K562 (cell line): ENCODE results near the gene SSH3. TPM values are rescaled to one million over a fixed set of nuclear protein-coding genes. Genes with fewer than 3 reads are reported as not detected.

Source experiments
- CTCFL ChIP-seq: IDR thresholded peaks from 2 replicates; pipeline ENCODE4 v1.6.1; 2011; ENCODE audit warnings: borderline replicate concordance, low read depth, mild to moderate bottlenecking, moderate library complexity, low read length; ENCODE audit not compliant: insufficient read depth, poor library complexity, severe bottlenecking
- FOXP4 ChIP-seq: sonication (generic); formaldehyde crosslinking; IDR thresholded peaks from 2 replicates; pipeline ENCODE4 v1.8.0; 2022; ENCODE audit warnings: mild to moderate bottlenecking, missing genetic modification reagents, borderline replicate concordance
- MYC ChIP-seq, 2 experiments: fragments of 250-450 bp in 1 of 2; sonication (Bioruptor Pico) in 1 of 2; IDR thresholded peaks; 2 replicates each; pipeline versions ENCODE4 v1.5.1 to v1.6.1; 2012 to 2021; ENCODE audit warnings: low read depth in 2 of 2, borderline replicate concordance in 1 of 2, improper control_type of control experiment in 1 of 2, low read length in 1 of 2, mild to moderate bottlenecking in 1 of 2, moderate library complexity in 1 of 2
- NKRF ChIP-seq: fragments of 450-650 bp; IDR thresholded peaks from 2 replicates; pipeline ENCODE4 v1.6.1; 2016; ENCODE audit warnings: borderline replicate concordance
- SAFB ChIP-seq: fragments of 200-400 bp; formaldehyde crosslinking; IDR thresholded peaks from 2 replicates; pipeline ENCODE4 v1.6.1; 2017; ENCODE audit warnings: low read depth, low read length, borderline replicate concordance
- SIN3B ChIP-seq: fragments of 450-650 bp; IDR thresholded peaks from 2 replicates; pipeline ENCODE4 v1.6.1; 2017; ENCODE audit warnings: low read depth, mild to moderate bottlenecking, moderate library complexity
- UBTF ChIP-seq, 2 experiments: IDR thresholded peaks; 2 replicates each; pipeline ENCODE4 v1.6.1; 2012; ENCODE audit warnings: improper control_type of control experiment in 2 of 2, low read depth in 2 of 2, low read length in 2 of 2, borderline replicate concordance in 1 of 2
- ZBTB2 ChIP-seq: fragments of 450-650 bp; IDR thresholded peaks from 2 replicates; pipeline ENCODE4 v1.6.1; 2016; ENCODE audit warnings: antibody characterized with exemption
- ZNF395 ChIP-seq: fragments of 200-800 bp; sonication (Bioruptor generic); IDR thresholded peaks from 2 replicates; pipeline ENCODE4 v1.6.1; 2017; ENCODE audit warnings: missing genetic modification characterization, missing compliant biosample characterization
- ZNF449 ChIP-seq: fragments of 250-450 bp; sonication (Bioruptor Pico); IDR thresholded peaks from 2 replicates; pipeline ENCODE4 v1.8.0; 2022; ENCODE audit warnings: moderate library complexity, mild to moderate bottlenecking, inconsistent platforms
- ZNF696 ChIP-seq: fragments of 250-450 bp; sonication (Bioruptor Pico); conservative IDR thresholded peaks from 2 replicates; pipeline ENCODE4 v1.4.0; 2020; ENCODE audit warnings: mild to moderate bottlenecking, moderate library complexity
- polyA plus RNA-seq, 8 experiments: library from polyadenylated mRNA; depleted of rRNA in 4 of 8; stranded (reverse) in 5 of 8; unstranded in 3 of 8; fragments of >200 nt; fragmentation: Nextera tagmentation in 2 of 8; fragmentation: Illumina TruSeq in 1 of 8; extraction: Ambion mirVana in 2 of 8; extraction: Trizol in 1 of 8; gene quantifications; 2 replicates each; pipeline versions ENCODE4 v1.2.1 to v1.2.3, GENCODE V29; 2011 to 2014; ENCODE audit warnings: inconsistent platforms in 1 of 8, missing spikeins in 1 of 8
- total RNA-seq, 7 experiments: library from RNA; depleted of rRNA in 6 of 7; stranded (reverse); fragments of >200 nt in 6 of 7; fragmentation: Illumina TruSeq in 2 of 7; extraction: Trizol in 2 of 7; gene quantifications; 2 replicates each; pipeline versions ENCODE4 v1.2.1 to v1.2.3, GENCODE V29; 2011 to 2021; ENCODE audit warnings: low replicate concordance in 1 of 7

The SSH3 gene
- total and polyA plus RNA-seq, 9 of the 15 experiments (the other 6 are each of a cell fraction or from before 2014, with no cell fraction given), result 0.07 to 1.0 (median 0.24) TPM; not detected in 3

GRCh38 chr11:67276781-67277230 is 26.5 kb upstream of the SSH3 start (continued):
- peak; percentile 60; the same call in 1 of the 2 replicates for TF ChIP-seq MYC (IDR thresholded peaks at IDR 0.05; ENCODE audit: low read depth, low read length)
- no peak for TF ChIP-seq MYC (CRISPR knock-in tag; IDR thresholded peaks at IDR 0.05; ENCODE audit: borderline replicate concordance, low read depth)
- TF ChIP-seq CTCFL, result peak; percentile 51
- TF ChIP-seq UBTF (IDR thresholded peaks at IDR 0.05; ENCODE audit: borderline replicate concordance in 1 of 2, low read depth in 2 of 2, low read length in 2 of 2), result peak in 1 of 2 experiments; percentile 36; a peak in 1 of 4 replicates
- no peak for TF ChIP-seq ZNF449 (CRISPR knock-in tag)
- TF ChIP-seq SAFB, result no peak
- peak; percentile 75; the same call in 1 of the 2 replicates for TF ChIP-seq ZBTB2
- 0 out of 2 replicates have a peak, but pooled peaks have one; percentile 19 for TF ChIP-seq SIN3B
- no peak for TF ChIP-seq NKRF
- peak; percentile 22 for TF ChIP-seq ZNF395 (CRISPR knock-in tag)
- TF ChIP-seq FOXP4, result peak; percentile 71; the same call in 1 of the 2 replicates
- no peak for TF ChIP-seq ZNF696 (CRISPR knock-in tag)
